Endothelial cell of umbilical vein (primary cell): Measurements from ENCODE around the gene C1orf174. TPM values are rescaled to one million over a fixed set of nuclear protein-coding genes. Genes with fewer than 3 reads are reported as not detected.

Experiments used
- BruUV-seq: library from RNA; stranded (reverse); fragments of 400-500 nt; replicated peaks from 2 replicates; lab custom pipeline; 2021; lab: Mats Ljungman, UMichigan
- CTCF ChIA-PET: fragments of 300-600, 350-600 bp; sonication (Branson Sonifier 250); formaldehyde crosslinking; loops from one replicate; lab custom pipeline; 2021; ENCODE audit warnings: antibody characterized with exemption, inconsistent platforms; lab: Charles Lee
- POLR2A ChIA-PET: fragments of 300-600, 350-600 bp; sonication (Branson Sonifier 250); formaldehyde crosslinking; loops from one replicate; lab custom pipeline; 2021; ENCODE audit warnings: antibody characterized with exemption, inconsistent platforms; lab: Charles Lee
- DNase-seq: peaks from one replicate; pipeline ENCODE4 v3.0.0-alpha.2; 2011; ENCODE audit warnings: low read depth, low spot score
- FAIRE-seq: peaks from 2 replicates; lab custom pipeline; 2011; peaks lifted over from hg19 to GRCh38; lab: Jason Lieb, UNC
- H2AFZ ChIP-seq: 2 replicates; pipeline ENCODE4 v1.6.0; 2012; ENCODE audit warnings: low read depth, low read length, control low read depth, inconsistent platforms
- H3K27ac ChIP-seq: 2 replicates; pipeline ENCODE4 v1.5.1; 2011; ENCODE audit warnings: low read depth, mild to moderate bottlenecking, control low read depth, low read length, moderate library complexity; ENCODE audit not compliant: insufficient read depth
- H3K27me3 ChIP-seq, 2 experiments: 2 replicates each; pipeline versions ENCODE4 v1.6.0 to v1.6.1; 2011; ENCODE audit warnings: low read length in 2 of 2, mixed read lengths in 1 of 2; ENCODE audit not compliant: control insufficient read depth in 2 of 2, insufficient read depth in 2 of 2
- H3K36me3 ChIP-seq, 2 experiments: 2 replicates in 1 of 2; 3 replicates in 1 of 2; pipeline ENCODE4 v1.5.1; 2011; ENCODE audit warnings: low read length in 2 of 2, mild to moderate bottlenecking in 1 of 2, moderate library complexity in 1 of 2; ENCODE audit not compliant: control insufficient read depth in 2 of 2, insufficient read depth in 2 of 2; ENCODE audit errors: extremely low read depth in 1 of 2
- H3K4me1 ChIP-seq: 3 replicates; pipeline ENCODE4 v1.5.1; 2011; ENCODE audit warnings: mild to moderate bottlenecking, low read length; ENCODE audit not compliant: control insufficient read depth, insufficient read depth; ENCODE audit errors: extremely low read depth
- H3K4me2 ChIP-seq: 2 replicates; pipeline ENCODE4 v1.6.1; 2011; ENCODE audit warnings: low read length, control low read depth, mixed read lengths; ENCODE audit not compliant: insufficient read depth
- H3K4me3 ChIP-seq, 3 experiments: fragments of 200-600 bp in 1 of 3; sonication (generic), shearing (Covaris generic) in 1 of 3; replicated peaks in 1 of 3; 2 replicates each; pipeline ENCODE4 v1.5.1; 2011 to 2016; ENCODE audit warnings: control low read depth in 3 of 3, low read length in 3 of 3, mild to moderate bottlenecking in 2 of 3, inconsistent platforms in 1 of 3, low read depth in 1 of 3, moderate library complexity in 1 of 3; ENCODE audit not compliant: insufficient read depth in 1 of 3
- H3K79me2 ChIP-seq: 2 replicates; pipeline ENCODE4 v1.6.0; 2012; ENCODE audit warnings: low read length, inconsistent platforms; ENCODE audit not compliant: control insufficient read depth, insufficient read depth
- H3K9ac ChIP-seq: replicated peaks from 2 replicates; pipeline ENCODE3; 2011; ENCODE audit warnings: low read length, control low read depth; ENCODE audit not compliant: insufficient read depth; ENCODE audit errors: extremely low read depth
- H3K9me1 ChIP-seq: replicated peaks from 3 replicates; pipeline ENCODE4 v1.6.0; 2011; ENCODE audit warnings: mild to moderate bottlenecking, low read length; ENCODE audit not compliant: control insufficient read depth, insufficient read depth; ENCODE audit errors: extremely low read depth
- H3K9me3 ChIP-seq: replicated peaks from 2 replicates; pipeline ENCODE4 v1.5.1; 2012; ENCODE audit warnings: low read length, inconsistent platforms; ENCODE audit not compliant: control insufficient read depth, insufficient read depth
- H4K20me1 ChIP-seq: replicated peaks from 2 replicates; pipeline ENCODE3; 2011; ENCODE audit warnings: mild to moderate bottlenecking, low read length; ENCODE audit not compliant: control insufficient read depth, insufficient read depth; ENCODE audit errors: extremely low read depth
- CTCF ChIP-seq, 2 donors: IDR thresholded peaks; 1 replicate in 1 of 2; 2 replicates in 1 of 2; pipeline ENCODE4 v1.5.1; 2011; ENCODE audit warnings: low read length in 2 of 2, mild to moderate bottlenecking in 2 of 2, moderate library complexity in 2 of 2, control low read depth in 1 of 2, inconsistent platforms in 1 of 2, low read depth in 1 of 2; ENCODE audit not compliant: insufficient read depth in 1 of 2; ENCODE audit errors: extremely low read depth in 1 of 2
- EZH2 ChIP-seq: IDR thresholded peaks from 2 replicates; pipeline ENCODE4 v1.6.1; 2012; ENCODE audit warnings: borderline replicate concordance, low read depth, mild to moderate bottlenecking, moderate library complexity, low read length, inconsistent platforms; ENCODE audit not compliant: severe bottlenecking
- FOS ChIP-seq: IDR thresholded peaks from 2 replicates; pipeline ENCODE4 v1.6.1; 2011; ENCODE audit warnings: mild to moderate bottlenecking, low read length, moderate library complexity, borderline replicate concordance; ENCODE audit not compliant: insufficient read depth
- GATA2 ChIP-seq: IDR thresholded peaks from 2 replicates; pipeline ENCODE4 v1.7.0; 2011; ENCODE audit warnings: low read depth, mild to moderate bottlenecking, moderate library complexity, mixed read lengths, low read length; ENCODE audit not compliant: insufficient read length, insufficient read depth
- JUN ChIP-seq: IDR thresholded peaks from 2 replicates; pipeline ENCODE4 v1.6.1; 2011; ENCODE audit warnings: borderline replicate concordance, low read depth; ENCODE audit not compliant: insufficient read length, insufficient read depth
- MAX ChIP-seq: IDR thresholded peaks from 2 replicates; pipeline ENCODE4 v1.6.1; 2011; ENCODE audit not compliant: insufficient read depth, insufficient read length
- MYC ChIP-seq: IDR thresholded peaks from one replicate; pipeline ENCODE4 v1.6.1; 2011; ENCODE audit warnings: mild to moderate bottlenecking, low read depth, low read length
- POLR2A ChIP-seq: IDR thresholded peaks from 2 replicates; pipeline ENCODE4 v1.6.1; 2012; ENCODE audit warnings: low read depth, mild to moderate bottlenecking, control low read depth, low read length
- POLR2AphosphoS5 ChIP-seq: IDR thresholded peaks from 2 replicates; pipeline ENCODE4 v1.6.1; 2012; ENCODE audit warnings: low read depth, mild to moderate bottlenecking, control low read depth, low read length, moderate library complexity; ENCODE audit not compliant: insufficient read depth
- dilution Hi-C: fragments of 300-500 bp; cut with MboI; formaldehyde crosslinking; loops from one replicate; pipeline ENCODE4 v1.15.0; 2019; ENCODE audit warnings: low sequenced_read_pairs; ENCODE audit not compliant: extremely low pct_ligation_motif_present
- intact Hi-C: fragments of 100-400 bp; cut with micrococcal nuclease; formaldehyde crosslinking; loops from one replicate; pipeline ENCODE4 v1.10.0; 2022
- polyA plus RNA-seq, 4 experiments: library from polyadenylated mRNA; depleted of rRNA in 3 of 4; stranded (reverse) in 3 of 4; unstranded in 1 of 4; fragments of >200 nt; gene quantifications; 2 replicates each; pipeline versions ENCODE4 v1.2.1 to v1.2.3, GENCODE V29; 2011 to 2012; ENCODE audit warnings: missing spikeins in 1 of 4
- total RNA-seq: library from RNA; stranded (reverse); gene quantifications from 2 replicates; pipeline ENCODE4 v1.2.3, GENCODE V29; 2021

Gene C1orf174
- total and polyA plus RNA-seq, 2 donors (not counting 3 experiments of a cell fraction or from before 2014, with no cell fraction given): 28.0 to 31.7 TPM

GRCh38 chr1:3895951-3896325 is 4.1 kb downstream of the C1orf174 start:
- Histone ChIP-seq H3K36me3 (peaks cover 2 to 6% of the 10 kb centered on the region in 2 experiments), H3K4me1 (peaks cover 12% of the 10 kb centered on the region), H3K4me2 (no peak overlapping the region), H3K9me1 (no peaks in the 10 kb centered on the region), H3K27me3 (no peaks in the 10 kb centered on the region), H3K79me2 (peaks cover 66% of the 10 kb centered on the region), H3K4me3 (no peak overlapping the region), H3K9me3 (no peaks in the 10 kb centered on the region), H3K9ac (no peak overlapping the region), H3K27ac (no peak overlapping the region), H2AFZ (no peak overlapping the region), H4K20me1 (no peaks in the 10 kb centered on the region)
- dilution Hi-C loops: no loop called here
- CTCF ChIA-PET: no interaction called here
- no peak for TF ChIP-seq GATA2
- no peak for TF ChIP-seq POLR2AphosphoS5
- no peak for TF ChIP-seq JUN
- no peak for TF ChIP-seq EZH2
- no peak for TF ChIP-seq CTCF (IDR thresholded peaks at IDR 0.05; ENCODE audit: extremely low read depth in 1 of 2, insufficient read depth in 1 of 2, low read depth in 1 of 2, low read length in 2 of 2)
- no peak for TF ChIP-seq MAX
- TF ChIP-seq POLR2A: no peak
- no peak for TF ChIP-seq FOS
- no peak for TF ChIP-seq MYC
- intact Hi-C loops: no loop called here
- POLR2A ChIA-PET: no interaction called here
- DNase-seq: no peak
- no peak for FAIRE-seq
- BruUV-seq: no TSS peak
